ENCODE measurements around the gene FGF12.

DNA sequence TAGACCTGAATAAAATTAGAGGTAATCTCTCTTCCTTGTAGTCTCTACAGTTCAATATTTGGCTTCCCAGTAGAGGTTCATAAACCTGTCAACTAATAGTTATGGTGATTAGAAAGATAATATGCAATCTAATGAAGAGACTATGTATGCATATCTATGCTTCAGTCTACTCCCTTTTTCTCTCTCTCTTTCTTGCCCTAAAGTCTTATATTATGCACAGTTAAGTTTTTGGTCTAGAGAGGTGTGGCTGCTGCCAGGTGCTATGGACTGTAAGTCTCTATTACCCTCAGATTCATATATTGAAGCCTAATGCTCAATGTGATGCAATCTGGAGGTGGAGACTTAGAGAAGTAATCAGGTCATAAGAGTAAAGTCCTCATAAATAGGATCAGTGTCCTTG is 413.7 kb downstream of the FGF12 start:
- TF ChIP-seq, protein P1, sequence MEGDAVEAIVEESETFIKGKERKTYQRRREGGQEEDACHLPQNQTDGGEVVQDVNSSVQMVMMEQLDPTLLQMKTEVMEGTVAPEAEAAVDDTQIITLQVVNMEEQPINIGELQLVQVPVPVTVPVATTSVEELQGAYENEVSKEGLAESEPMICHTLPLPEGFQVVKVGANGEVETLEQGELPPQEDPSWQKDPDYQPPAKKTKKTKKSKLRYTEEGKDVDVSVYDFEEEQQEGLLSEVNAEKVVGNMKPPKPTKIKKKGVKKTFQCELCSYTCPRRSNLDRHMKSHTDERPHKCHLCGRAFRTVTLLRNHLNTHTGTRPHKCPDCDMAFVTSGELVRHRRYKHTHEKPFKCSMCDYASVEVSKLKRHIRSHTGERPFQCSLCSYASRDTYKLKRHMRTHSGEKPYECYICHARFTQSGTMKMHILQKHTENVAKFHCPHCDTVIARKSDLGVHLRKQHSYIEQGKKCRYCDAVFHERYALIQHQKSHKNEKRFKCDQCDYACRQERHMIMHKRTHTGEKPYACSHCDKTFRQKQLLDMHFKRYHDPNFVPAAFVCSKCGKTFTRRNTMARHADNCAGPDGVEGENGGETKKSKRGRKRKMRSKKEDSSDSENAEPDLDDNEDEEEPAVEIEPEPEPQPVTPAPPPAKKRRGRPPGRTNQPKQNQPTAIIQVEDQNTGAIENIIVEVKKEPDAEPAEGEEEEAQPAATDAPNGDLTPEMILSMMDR (IDR thresholded peaks at IDR 0.05), result no peak
- no peak for TF ChIP-seq POLR2A (IDR thresholded peaks at IDR 0.05)
